NT2/D1 (cell line): ENCODE data around the gene SLC40A1.

Experiments used
- SUZ12 ChIP-seq: IDR thresholded peaks from 2 replicates; pipeline ENCODE4 v1.6.1; 2011; ENCODE audit not compliant: insufficient read length, insufficient read depth; ENCODE audit errors: extremely low read depth
- YY1 ChIP-seq: IDR thresholded peaks from 2 replicates; pipeline ENCODE4 v1.6.1; 2011; ENCODE audit not compliant: insufficient read length, insufficient read depth
- ZNF274 ChIP-seq: IDR thresholded peaks from 2 replicates; pipeline ENCODE4 v1.6.1; 2011; ENCODE audit warnings: mild to moderate bottlenecking, low read depth, low read length

DNA sequence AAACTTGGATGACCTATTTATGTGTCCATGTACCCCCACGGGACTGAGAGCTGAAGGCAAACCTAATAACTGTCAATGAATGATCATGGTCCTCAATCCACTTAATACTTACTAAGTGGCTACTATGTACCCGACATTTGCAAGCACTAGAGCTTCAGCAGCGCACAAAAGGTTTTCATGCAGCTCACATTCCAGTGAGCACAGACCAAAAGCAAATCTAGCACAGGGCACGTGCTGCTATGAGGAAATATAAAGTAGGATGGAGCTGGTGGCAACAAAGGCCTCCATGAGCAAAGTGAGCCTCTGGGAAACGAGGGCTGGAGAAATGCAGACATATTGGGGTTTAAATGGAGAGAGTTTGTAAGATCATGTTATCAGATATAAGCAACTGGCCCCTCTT is 3.5 kb downstream of the SLC40A1 start:
- no peak for TF ChIP-seq YY1
- TF ChIP-seq ZNF274, result no peak
- no peak for TF ChIP-seq SUZ12
